ENCODE results near the gene SEC14L3.
A peak's percentile ranks its signal among the peaks of the same experiment; 100 is the strongest.

The SEC14L3 gene

GRCh38 chr22:30441088-30441487 lies 30.7 kb downstream of the SEC14L3 start:
- no peak for DNase-seq

GRCh38 chr22:30439836-30440235 lies 32.0 kb downstream of the SEC14L3 start:
- DNase-seq, result no peak

- DNase-seq, result no peak
These were observed 32.6 kb downstream of the SEC14L3 start for GRCh38 chr22:30439226-30439625.

- DNase-seq, result no peak
These were observed 33.3 kb downstream of the SEC14L3 start for GRCh38 chr22:30438559-30438958.

- no peak for DNase-seq
These were observed 35.6 kb downstream of the SEC14L3 start for GRCh38 chr22:30436196-30436595.

GRCh38 chr22:30435674-30436126 lies 36.1 kb downstream of the SEC14L3 start:
- no peak for DNase-seq

- no peak for DNase-seq
These were observed 37.0 kb downstream of the SEC14L3 start for GRCh38 chr22:30434843-30435242.

- no peak for DNase-seq
These were observed 38.0 kb downstream of the SEC14L3 start for GRCh38 chr22:30433773-30434172.

GRCh38 chr22:30433227-30433626 lies 38.6 kb downstream of the SEC14L3 start:
- DNase-seq, result no peak

GRCh38 chr22:30432520-30432919 lies 39.3 kb downstream of the SEC14L3 start:
- no peak for DNase-seq

GRCh38 chr22:30432096-30432495 lies 39.7 kb downstream of the SEC14L3 start:
- no peak for DNase-seq

- DNase-seq, result no peak
These were observed 40.9 kb downstream of the SEC14L3 start for GRCh38 chr22:30430933-30431332.

GRCh38 chr22:30429887-30430286 lies 41.9 kb downstream of the SEC14L3 start:
- no peak for DNase-seq

GRCh38 chr22:30427871-30428270 lies 43.9 kb downstream of the SEC14L3 start:
- DNase-seq, result no peak

- DNase-seq, result peak; percentile 88
These were observed 45.1 kb downstream of the SEC14L3 start for GRCh38 chr22:30426388-30427353.

GRCh38 chr22:30425616-30426387 lies 46.0 kb downstream of the SEC14L3 start, which contains the start of gene MTFP1:
Gene MTFP1 (plus strand): TSS chr22:30425768. CDS start chr22:30425880, 112 bp downstream.
- DNase-seq, result peak; percentile 79

- no peak for DNase-seq
These were observed 46.5 kb downstream of the SEC14L3 start for GRCh38 chr22:30425327-30425615.

- DNase-seq, result no peak
These were observed 47.1 kb downstream of the SEC14L3 start for GRCh38 chr22:30424534-30425326.

GRCh38 chr22:30423959-30424533 lies 47.8 kb downstream of the SEC14L3 start:
- DNase-seq, result peak; percentile 100

- no peak for DNase-seq
These were observed 48.4 kb downstream of the SEC14L3 start for GRCh38 chr22:30423301-30423958.

GRCh38 chr22:30422481-30423300 lies 49.1 kb downstream of the SEC14L3 start:
- DNase-seq, result peak; percentile 69
